GM21619 (cell line): ENCODE measurements around the gene TPSD1.

Experiments
- ATAC-seq: cut with Tn5 transposase; IDR thresholded peaks from one replicate; pipeline ENCODE4 v1.9.1; 2021; ENCODE audit not compliant: unreplicated experiment

TPSD1 gene

DNA sequence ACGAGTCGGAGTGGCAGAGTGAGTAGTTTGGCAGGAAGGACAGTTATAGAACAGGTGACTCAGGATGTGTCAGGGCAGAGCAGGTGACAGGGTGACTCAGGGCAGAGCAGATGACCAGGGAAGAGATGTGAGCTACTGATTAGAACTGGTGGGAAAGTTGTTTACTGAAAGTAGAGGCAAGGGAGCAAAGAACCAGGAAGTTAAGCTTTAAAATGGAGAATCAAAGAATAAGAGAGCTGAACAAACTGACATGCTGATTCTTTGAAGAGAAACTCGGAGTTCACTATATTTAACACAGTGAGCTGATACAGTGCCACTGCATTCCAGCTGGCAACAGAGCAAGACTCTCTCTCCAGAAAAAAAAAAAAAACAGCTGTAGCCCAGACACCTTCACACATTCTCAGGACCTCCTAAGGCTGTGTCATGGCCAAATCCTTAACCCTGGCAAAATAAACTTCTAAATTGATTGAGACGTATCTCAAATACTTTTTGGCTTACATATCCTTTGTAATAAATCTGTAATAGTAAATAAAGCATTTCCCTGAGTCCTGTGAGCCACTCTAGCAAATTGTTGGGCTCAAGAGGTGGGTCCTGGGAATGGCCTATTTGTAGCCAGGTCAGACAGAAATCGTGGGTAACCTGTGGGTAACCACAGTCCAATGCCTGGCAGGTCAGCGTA lies 41.3 kb downstream of the TPSD1 start:
- ATAC-seq, result no peak

GRCh38 chr16:1298406-1298805 lies 42.5 kb downstream of the TPSD1 start:
- ATAC-seq, result no peak

- no peak for ATAC-seq
Measured at GRCh38 chr16:1299012-1299867, 43.4 kb downstream of the TPSD1 start.

- no peak for ATAC-seq
Measured at GRCh38 chr16:1299868-1300203, 44.0 kb downstream of the TPSD1 start.

DNA sequence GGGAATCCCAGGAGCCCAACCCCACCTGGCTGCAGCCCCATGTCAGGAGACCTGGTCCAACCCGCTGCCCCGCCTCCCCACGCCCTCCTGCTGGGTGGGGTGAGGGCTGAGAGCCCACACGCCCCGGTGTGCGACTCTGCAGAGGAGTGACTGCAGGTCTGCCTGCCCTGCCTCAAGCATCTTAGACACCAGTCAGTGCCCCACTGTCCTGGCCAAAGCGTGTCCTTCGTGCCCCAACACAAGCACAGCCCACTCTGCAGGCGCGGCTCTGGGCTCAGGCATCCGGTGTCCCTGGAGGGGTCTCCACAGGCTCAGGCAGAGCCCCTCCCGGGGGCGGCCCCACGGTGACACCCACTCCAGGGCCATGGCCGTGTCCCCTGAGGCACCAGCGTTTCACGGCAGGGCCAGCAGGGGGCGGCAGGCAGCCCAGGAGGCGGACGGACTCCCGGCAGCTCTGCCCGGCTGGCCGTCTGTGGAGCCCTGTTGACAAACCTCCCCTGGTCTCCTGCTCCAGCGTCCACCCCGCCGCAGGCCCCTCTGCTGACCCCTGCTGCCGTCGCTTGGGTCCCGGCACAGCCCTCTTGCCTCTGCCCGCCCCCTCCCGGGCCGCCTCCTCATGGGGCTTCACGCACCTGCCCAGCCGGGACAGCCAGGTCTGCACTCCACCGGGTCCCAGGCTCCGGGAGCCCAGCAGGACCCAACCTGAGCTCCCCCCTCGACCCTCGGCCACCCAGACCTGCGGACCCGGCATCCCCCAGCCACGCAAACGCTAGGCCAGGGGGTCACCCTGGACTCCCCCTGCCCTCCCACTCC lies 45.0 kb downstream of the TPSD1 start:
- ATAC-seq, result no peak

- no peak for ATAC-seq
Measured at GRCh38 chr16:1301562-1301961, 45.7 kb downstream of the TPSD1 start.

DNA sequence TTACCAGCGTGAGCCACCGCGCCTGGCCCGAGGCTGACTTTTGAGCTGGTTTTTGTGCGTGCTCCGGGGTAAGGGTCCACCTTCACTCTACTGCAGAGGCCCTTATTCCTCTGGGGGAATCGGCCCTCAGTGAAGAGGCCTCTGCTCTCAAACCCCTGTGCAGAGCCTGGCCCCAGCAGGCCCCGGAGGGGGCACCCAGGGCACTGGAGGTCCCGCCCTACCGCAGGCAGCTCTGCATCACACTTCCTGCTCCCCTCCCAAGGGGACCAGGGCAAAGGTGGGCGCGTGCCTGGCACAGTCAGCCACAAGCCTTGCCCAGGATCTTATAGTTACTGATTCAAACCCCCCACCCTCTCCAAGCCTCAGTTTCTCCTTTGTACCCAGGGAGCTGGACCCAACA lies 50.0 kb downstream of the TPSD1 start:
- no peak for ATAC-seq

- ATAC-seq, result no peak
Measured at GRCh38 chr16:1306334-1306733, 50.5 kb downstream of the TPSD1 start.

DNA sequence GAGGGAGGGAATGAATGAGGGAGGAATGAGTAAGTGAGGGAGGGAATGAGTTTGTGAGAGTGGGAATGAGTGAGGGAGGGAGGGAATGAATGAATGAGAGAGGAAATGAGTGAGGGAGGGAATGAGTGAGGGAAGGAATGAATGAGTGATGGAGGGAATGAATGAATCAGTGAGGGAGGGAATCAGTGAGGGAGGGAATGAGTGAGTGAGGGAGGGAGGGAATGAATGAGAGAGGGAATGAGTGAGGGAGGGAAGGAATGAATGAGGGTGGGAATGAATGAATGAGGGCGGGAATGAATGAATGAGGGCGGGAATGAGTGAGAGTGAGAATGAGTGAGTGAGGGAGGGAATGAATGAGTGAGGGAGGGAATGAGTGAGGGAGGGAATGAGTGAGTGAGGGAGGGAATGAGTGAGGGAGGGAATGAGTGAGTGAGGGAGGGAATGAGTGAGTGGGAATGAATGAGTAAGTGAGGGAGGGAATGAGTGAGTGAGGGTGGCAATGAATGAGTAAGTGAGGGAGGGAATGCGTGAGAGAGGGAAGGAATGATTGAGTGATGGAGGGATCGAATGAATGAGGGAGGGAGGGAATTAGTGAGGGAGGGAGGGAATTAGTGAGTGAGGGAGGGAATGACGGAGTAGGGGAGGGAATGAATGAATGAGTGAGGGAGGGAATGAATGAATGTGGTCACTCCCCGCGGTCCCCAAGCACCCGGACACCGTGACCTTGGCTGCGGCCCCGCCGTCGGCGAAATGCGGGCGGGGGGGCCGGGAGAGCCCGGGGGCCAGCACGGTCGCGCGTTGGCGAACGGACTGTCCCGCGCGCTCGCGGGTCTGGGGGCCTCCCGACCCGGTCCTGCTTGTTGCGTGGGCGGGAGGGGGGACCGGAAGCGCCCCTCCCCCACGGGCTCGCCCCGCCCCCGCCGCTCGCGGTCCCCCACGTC lies 52.4 kb downstream of the TPSD1 start:
- no peak for ATAC-seq
